Measurements from ENCODE around the gene SYNGR4.

The SYNGR4 gene

DNA sequence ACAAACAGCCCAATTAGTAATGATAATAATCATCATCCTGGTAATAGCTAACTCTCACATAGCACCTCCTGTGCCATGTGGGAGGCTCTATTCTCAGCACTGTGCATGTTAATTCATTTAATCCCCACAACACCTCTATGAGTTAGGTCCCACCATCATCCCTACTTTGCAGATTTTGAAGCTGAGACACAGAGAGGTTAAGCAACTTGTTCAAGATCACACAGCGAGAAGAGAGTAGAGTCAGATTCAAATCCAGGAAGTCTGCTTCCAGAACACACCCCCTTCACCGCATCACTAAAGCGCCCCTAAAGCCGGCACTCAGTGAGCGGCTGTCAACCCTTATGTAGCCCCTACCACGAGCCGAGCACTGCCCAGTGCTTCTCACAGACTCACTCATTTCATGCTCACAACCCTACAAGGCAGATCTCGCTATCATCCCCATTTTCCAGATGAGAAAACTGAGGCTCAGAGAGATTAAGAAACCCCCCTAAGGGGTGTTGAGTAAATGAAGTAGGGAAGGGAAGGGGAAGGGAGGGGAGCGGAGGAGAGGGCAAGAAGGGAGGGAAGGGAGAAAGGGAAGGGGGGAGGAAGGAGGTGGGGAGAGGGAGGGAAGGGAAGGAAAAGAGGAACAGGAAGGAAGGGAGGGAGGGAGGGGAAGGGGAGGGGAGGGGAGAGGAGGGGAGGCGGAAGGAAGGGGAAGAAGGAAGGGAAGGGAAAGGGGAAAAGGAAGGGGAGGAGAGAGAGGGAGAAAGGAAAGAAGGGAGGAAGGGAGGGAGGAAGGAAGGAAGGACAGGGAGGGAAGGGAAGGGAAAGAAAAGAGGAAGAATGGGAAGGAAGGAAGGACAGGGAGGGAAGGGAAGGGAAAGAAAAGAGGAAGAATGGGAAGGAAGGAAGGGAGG lies 22.4 kb upstream of the SYNGR4 start:
- DNase-seq, result no peak

DNA sequence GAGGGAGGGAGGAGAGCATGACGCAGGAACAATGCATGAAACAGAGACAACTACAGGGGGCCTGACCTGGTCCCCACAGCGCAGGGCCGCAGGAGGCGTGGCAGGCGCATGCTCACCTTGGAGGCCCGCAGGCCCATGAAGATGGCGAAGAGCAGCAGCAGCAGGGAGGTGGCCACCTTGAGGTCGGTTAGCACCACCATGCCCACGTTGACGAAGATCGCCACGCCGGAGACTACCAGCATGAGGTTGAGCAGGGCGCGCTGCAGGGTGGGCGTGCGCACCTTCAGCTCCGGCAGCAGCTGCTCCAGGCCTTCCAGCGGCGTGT lies 21.8 kb upstream of the SYNGR4 start:
- DNase-seq, result no peak

DNA sequence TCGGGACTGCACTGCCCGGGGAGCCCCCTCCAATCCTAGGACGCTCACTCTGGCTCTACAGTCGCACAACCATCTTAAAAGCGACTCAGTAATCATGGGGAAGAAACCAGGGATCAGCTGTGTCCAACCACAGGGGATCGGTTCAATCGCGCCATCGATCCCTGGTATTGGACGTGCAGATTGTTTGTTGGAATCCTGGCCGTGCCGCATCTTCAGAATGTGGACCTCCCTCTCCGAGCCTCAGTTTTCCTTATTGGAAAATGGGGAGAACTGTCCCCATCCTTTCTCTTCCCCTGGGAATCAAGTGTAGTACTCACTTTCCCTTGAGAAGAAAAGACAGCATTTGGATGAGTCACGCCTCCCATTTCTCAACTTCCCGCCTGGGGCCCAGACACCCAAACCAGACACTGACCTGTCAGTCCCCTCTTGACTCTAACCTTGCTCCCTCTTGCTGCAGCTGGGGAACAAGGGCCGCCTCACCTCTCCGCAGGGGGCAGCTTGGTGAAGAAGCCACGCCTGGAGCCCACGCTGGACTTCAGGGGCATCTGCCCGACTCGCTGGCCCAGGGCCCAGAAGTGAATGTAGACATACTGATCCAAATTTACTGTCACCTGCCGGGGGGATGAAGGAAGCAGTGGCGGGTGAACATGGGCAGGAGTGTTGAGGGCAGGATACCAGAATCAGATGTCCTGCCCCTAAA lies 21.2 kb upstream of the SYNGR4 start:
- no peak for DNase-seq

DNA sequence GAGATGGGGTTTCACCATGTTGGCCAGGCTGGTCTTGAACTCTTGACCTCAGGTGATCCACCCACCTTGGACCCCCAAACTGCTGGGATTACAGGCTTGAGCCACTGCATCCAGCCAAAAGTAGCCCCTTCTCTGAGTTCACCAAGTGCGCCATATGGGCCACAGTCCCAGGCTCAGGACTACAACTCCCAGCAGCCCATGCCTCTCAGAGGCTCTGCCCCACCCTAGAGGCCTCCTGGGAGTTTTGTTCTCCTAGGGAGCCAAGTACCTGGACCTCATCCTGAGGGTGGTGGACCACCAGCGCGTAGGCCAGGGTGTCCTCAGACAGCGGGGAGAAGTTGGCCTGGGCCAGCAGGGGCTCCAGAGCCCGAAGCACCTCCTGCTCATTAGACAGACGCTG lies 19.3 kb upstream of the SYNGR4 start:
- no peak for DNase-seq

DNA sequence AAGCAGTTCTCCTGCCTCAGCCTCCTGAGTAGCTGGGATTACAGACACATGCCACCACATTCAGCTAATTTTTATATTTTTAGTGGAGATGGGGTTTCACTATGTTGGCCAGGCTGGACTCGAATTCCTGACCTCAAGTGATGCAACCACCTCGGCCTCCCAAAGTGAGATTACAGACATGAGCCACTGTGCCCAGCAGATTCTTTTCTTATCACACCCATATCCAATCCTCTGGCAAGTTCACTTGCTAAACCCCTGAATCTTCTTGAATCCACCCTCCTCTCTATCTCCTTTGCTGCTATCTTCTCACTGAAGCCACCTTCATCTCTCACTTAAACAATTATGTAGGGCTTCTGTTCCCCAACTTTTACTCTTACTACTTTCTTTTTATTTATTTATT lies 18.0 kb upstream of the SYNGR4 start:
- DNase-seq, result no peak

DNA sequence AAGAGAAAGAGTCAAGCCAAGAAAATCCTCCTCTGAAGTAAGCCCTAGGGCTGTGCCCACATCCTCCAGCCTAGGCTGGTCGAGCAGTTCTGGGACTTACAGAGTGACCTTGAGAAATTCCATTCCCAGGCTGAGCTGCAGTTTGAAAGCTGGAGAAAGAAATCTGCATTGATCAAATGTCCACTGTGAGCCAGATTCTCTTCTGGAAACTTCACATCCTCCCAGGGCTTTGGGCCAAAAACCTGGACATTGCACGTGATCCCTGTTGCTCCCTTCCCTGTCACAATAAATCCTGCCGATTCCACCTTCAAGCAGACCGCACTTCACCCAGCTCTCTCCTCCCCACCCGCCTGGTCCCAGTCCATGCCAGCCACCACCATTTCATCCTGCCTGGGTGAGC lies 16.1 kb upstream of the SYNGR4 start:
- DNase-seq, result no peak

DNA sequence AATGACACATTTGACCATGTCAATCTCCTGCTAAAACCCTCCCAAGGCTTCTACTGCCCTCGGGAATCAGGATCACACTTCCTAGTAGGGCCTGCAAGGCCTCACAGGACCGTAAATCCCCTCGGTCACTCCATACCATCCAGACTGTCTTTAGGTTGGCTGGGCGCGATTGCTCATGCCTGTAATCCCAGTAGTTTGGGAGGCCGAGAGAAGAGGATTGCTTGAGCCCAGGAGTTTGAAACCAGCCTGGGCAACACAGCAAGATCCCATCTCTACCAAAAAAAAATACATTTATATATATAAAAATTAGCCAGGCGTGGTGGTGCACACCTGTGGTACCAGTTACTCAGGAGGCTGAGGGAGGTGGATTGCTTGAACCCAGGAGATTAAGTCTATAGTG lies 15.4 kb upstream of the SYNGR4 start:
- no peak for DNase-seq

DNA sequence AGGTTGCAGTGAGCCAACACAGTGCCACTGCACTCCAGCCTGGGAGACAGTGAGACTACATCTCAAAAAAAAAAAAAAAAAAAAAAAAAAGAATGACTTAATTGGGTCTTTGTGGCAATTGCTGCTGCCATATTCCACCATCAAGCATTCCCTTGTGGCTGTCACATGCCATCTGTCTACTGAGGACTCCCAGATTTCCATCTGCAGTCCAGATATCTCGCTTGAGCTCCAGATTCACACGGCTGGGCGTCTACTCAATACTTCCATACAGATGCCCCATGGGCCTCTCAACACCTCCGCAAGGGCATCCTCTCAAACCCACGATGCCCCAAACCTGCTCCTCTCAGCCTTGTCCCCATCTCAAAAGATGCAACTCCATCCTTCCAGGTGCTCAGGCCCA lies 13.3 kb upstream of the SYNGR4 start:
- no peak for DNase-seq

DNA sequence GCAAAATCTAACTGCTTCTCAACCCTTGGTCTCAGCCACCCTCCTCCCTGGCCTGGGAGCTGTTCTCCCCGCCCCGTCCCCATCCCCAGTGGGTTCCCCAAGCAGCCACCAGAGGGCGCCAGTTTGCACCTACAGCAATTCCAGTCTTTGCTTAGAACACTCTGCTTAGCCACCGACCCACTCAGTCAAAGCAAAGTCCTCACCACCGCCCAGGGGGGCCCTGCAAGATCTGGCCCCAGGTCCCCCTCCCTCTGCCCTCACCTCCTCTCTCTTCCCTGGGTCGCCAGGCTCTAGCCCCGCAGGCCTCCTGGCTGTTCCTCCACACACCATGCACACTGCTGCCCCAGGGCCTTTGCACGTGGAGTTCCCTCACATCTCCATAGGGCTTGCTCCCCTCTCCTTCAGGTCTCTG lies 12.8 kb upstream of the SYNGR4 start:
- peak; percentile 41 to 74 (median 63) for DNase-seq

DNA sequence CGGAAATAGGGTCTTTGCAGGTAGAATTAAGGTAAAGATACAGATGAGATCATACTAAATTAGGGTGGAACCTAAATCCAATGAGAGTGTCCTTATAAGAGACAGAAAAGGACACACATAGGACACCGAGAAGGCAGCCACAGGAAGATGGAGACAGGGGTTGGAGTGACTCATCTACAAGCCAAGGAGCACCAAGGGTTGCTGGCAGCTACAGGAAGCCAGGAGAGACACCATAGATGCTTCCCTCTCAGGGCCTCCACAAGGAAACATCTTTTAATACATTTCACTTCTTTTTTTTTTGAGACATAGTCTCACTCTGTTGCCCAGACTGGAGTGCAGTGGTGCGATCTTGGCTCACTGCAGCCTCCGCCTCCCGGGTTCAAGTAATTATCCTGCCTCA lies 10.5 kb upstream of the SYNGR4 start:
- no peak for DNase-seq

DNA sequence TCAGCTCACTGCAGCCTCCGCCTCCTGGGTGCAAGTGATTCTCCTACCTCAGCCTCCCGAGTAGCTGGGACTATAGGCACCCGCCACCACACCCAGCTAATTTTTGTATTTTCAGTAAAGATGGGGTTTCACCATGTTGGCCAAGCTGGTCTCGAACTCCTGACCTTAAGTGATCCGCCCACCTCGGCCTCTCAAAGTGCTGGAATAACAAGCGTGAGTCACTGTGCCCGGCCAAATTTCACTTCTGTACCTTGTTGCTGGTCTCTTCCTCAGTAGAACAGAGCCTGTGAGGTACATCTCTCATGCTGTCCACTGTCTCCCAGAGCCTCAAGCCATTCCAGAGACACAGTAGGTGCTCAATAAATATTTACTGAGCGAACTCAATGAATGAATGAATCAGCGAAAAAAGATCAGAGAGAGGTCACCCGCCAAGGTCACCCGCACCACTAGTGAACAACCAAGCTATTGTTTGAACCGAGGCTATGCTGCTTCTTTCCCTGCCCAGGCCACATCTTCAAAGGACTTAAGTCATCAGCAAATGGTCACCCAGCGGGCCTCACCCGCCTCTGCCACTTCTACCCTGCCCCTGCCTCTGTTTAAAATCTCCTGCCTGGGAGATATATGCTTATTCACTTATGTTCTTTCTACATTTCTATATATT lies 9.7 kb upstream of the SYNGR4 start:
- no peak for DNase-seq

DNA sequence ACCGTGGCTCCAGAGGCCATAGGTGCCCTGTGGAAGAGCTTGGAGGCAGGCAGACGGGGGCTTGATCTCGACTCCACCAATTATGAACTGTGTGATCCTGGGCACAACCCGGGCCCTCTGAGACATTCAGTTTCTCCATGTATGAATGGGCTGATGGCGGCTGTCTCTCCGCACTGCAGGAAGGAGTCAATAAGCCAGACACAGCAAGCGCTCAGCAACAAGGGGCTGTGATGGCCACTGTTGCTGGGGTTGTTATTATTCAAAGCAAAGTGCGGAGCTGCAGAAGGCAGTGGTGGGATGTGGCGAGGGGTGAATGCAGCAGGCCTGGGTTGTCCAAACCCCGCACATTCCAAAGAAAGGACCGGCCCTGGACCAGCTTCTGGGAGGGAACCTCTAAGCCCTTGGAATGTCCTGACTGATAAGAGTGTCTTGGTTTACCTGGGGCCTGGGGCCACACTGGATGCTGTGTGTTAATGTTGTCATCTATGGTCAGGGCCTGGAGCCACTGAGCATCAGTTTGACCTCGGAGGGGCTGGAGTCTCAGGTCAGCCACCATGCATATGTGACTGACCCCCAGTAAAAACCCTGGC lies 8.7 kb upstream of the SYNGR4 start:
- no peak for DNase-seq

DNA sequence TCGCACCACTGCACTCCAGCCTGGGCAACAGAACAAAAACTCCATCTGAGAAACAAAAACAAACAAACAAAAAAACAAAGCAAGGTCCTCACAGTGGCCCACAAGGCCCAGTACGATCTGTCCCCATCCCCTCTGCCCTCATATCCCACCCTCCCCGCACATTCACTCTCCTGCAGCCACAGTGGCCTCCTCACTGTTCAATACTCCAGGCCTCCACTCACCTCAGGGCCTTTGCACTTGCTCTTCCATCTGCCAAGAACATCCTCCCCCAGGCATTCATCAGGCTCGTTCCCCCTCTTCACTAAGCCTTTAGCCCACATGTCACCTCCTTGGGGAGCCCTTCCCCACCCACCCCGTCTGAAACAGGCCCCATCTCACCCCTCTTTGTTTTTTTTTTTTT lies 5.0 kb upstream of the SYNGR4 start:
- DNase-seq, result no peak

DNA sequence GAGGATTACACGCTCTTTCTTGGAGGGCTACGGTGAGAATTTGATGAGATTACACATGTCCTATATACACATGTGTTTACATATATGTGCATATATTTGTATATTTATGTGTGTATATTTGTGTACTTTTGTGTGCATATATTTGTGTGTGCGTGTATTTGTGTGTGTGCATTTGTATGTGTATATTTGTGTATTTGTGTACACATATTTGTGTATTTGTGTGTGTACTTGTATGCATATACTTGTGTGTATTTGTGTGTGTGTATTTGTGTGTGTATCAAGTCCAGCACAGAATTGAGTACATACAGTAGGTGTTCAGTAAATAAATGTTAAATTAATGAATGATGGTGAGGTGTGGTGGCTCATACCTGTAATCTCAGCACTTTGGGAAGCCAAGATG lies 2.3 kb upstream of the SYNGR4 start:
- DNase-seq, result no peak

DNA sequence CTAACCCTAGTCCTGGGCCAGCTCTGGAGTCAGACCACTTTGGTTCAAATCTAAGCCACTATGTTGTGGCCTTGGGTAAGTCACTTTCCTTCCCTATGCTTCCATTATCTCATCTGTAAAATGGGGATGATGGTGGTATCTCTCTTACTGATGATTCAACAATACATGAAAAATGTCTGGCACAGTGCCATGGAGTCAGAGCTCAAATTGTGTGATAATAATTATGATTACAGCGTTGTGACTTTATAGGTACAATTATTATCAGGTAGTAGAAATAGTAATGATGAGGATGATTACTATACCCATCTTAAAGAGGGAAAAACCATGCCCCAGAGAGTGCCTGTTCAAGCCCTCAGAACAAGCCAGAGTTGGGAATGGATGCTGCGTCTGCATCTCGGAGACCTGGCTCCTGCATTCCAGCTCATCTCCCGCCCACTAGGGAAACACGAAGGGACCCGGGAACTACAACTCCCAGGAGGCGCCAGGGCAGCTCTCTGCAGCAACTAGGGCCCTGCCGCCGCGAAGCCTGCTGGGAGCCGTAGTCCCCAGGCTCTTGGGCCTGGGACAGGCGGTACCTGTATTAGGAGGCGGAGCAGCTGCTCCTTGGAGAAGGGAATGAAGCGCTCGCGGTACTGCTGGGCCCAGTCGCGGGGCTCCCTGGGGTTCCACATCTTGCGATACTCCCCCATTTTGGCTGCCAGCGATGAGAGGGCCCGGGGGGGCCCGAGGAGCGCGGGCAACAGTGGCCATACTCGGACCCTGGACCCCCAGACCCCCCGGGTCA lies 1.3 kb upstream of the SYNGR4 start:
- DNase-seq, result peak; percentile 75 to 92 (median 86)

DNA sequence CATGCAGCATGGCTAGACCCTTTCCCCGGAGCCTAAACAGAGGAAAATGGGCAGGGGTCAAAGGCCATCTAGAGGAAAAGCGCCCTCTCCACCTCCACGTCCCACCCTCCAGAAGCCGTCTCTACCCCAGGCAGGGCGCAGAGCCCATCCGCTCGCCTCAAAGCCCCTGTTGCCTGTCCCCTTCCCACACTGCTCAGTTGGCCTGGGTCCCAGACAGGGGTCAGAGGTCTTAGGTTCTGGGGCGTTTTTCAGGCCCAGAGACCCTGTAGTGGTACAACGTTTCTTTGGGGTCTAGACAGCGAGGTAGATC lies 712 bp upstream of the SYNGR4 start:
- no peak for DNase-seq

DNA sequence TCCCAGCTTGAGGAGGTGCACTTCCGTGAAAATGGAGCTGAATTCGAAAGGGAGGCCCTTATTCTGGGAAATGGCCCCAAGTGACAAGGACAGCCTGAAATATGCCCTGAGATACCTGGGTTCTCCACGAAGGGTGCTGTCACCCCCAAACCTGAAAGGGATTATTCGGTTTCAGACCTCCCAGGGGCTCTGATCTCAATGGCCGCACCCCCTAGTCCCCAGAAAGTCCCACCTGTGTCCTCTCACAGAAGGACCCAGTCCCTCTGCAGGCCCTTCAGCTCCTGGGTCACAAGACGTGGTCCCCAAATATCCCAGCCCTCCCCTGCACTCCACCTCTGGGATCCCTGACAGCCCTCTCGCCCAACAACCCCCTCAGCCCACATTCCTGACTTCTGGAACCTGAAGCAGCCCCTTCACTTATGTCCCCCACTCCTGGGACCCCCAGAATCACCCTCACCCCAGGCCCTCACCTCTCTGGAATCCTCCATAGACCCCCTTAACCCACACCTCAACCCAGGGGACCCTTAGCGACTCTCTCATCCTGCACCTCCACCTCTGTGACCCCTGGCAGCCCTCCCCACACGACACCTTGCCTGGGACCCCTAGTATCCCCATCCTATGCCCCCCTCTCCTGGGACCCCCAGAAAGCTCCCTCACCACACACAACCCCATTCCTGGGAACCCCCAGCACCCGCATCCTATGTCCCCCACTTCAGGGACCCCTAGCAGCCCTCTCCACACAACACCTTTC lies 606 bp downstream of the SYNGR4 start:
- no peak for DNase-seq

DNA sequence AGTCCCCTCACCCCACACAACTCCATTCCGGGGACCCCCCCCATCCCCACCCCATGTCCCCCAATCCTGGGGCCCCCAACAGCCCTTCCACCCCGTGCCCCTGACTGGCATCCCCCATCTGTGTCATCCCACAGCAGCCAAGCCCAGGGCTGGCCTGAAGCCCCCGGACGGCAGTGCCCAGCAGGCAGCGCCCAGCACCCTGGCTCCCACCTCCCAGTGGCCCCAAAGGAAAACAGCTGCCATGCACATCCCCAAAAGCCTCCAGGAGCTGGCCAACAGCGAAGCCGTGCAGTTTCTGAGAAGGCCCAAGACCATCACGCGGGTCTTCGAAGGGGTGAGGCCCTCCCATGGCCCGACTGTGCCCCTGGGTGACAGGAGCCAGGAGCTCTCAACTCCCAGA lies 1.4 kb downstream of the SYNGR4 start:
- DNase-seq, result no peak

DNA sequence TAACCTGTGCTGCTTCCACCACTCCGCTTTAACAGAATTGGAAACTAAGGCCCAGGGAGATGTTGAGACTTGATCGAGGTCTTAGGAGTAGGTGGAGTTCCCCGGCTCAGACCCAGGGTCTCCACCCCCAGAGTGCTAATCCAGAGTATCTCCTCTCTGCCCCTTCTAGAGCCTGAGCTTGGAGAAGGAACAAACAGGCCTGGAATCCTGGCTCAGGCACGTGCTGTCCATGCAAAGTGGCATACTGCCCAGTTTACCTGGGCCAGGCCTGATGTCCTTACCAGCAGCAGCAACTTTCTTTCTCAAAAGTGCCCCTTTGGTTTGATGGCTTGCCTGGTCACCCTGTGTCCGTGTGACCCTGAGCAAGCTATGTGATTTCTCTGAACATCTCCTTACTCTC lies 3.7 kb downstream of the SYNGR4 start:
- no peak for DNase-seq

DNA sequence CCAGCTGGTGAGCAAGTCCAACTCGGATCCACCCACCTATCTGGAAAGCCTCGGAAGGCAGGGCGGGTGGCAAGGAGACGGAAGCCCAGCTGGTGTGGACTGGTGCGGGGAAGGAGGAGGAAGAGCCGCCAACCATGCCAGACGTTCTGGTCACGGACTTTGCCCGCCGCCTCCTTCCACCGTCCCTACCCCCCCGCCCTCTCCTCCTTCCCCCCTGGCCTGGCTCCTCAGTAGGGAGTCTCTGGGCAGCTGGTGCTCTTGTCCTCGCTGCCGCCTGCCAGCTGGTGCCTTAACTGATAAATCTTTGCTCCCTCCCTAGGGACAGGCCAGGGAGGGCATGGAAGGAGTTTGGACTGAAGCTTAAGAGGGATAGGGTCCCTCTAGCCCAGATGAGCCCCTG lies 4.8 kb downstream of the SYNGR4 start:
- DNase-seq, result no peak

DNA sequence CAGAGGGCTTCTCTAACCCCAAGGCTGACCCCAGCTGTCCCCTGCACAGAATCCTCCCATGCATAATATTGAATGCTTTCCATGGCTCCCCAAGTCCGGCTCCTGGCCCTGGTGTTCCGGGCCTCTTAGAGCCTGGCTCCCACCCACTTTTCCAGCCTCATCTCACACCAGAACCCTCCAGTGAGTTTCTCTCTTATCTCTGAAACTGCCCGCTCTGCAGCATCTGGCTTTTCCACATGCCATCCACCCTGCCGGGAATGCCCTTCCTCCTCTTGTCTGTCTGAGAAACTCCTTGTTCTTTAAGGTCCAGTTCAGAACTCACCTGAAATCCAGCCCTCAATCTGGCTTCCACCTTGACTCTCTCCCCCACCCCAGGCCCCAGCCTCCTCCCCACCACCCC lies 6.8 kb downstream of the SYNGR4 start:
- DNase-seq, result no peak

DNA sequence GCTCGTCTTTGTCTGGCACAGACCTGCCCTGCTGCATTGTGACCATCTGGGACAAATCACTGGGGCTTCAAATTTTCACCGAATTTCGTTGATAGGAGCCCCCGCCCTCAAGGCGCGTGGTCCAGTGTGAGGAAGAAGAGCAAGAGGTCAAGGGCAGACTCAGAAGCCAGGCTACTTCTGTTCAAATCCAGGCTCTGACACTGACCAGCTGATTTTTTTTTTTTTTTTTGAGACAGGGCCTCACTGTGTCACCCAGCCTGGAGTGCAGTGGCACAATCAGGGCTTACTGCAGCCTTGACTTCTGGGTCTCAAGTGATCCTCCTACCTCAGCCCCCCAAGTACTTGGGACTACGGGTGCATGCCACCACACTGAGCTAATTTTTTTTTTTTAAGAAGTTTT lies 7.2 kb downstream of the SYNGR4 start:
- no peak for DNase-seq
